GM12872 (cell line): ENCODE measurements around the gene IFIH1.

Experiments
- TF ChIP-seq, protein P1 (sequence below): IDR thresholded peaks from 3 replicates; pipeline ENCODE4 v1.5.1; 2011; ENCODE audit warnings: low read depth, mild to moderate bottlenecking, low read length, moderate library complexity; ENCODE audit not compliant: insufficient read depth

IFIH1 gene

DNA sequence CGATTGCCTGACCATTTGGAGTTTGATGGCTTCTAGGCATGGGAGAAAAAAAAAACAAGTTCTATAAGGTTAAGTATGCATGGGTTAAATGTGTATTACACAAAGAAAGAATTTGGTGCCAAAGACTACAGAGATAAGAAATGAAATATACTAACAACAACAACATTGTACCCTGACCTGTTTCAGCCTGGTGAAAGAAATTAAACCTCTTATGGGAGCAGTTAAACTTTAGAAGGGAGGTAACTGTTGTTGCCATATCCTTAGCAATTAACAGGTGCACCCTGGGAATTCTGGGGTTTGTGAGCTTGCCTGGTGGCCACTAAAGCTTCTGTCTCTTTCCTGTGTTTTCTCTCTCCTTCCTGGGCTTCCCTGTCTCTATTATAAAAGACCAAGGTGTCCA lies 6.5 kb upstream of the IFIH1 start:
- TF ChIP-seq, protein P1, sequence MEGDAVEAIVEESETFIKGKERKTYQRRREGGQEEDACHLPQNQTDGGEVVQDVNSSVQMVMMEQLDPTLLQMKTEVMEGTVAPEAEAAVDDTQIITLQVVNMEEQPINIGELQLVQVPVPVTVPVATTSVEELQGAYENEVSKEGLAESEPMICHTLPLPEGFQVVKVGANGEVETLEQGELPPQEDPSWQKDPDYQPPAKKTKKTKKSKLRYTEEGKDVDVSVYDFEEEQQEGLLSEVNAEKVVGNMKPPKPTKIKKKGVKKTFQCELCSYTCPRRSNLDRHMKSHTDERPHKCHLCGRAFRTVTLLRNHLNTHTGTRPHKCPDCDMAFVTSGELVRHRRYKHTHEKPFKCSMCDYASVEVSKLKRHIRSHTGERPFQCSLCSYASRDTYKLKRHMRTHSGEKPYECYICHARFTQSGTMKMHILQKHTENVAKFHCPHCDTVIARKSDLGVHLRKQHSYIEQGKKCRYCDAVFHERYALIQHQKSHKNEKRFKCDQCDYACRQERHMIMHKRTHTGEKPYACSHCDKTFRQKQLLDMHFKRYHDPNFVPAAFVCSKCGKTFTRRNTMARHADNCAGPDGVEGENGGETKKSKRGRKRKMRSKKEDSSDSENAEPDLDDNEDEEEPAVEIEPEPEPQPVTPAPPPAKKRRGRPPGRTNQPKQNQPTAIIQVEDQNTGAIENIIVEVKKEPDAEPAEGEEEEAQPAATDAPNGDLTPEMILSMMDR, result no peak

DNA sequence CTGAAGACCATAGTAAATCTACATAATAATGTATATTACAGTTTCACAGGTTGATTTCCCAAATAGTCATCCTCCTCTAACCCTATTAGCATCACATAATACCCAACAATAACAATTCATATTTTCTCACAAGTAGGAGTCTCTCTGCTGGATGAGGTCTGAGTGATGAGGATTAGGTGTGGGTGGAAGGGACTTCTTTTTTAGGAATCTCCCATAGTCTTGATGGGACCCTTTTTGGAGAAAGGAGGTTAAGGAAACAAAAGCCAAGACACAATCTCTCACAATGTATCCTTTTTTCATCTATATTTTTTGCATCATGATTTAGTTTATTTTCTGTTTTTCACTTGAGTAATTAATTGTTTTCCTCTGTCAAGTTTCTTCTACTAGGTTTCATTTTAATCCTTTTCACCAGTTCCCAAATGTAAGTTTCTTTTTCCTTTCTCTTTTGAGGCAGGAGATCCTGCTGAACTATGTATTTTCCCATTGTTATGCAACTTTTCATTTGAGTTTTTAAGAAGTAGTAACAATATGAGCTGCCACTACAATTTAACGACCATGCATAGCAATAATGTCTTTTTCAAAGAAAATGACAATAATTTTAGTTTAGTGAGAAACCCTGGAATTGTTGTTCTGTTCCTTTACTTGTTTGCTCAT lies 2.5 kb upstream of the IFIH1 start:
- TF ChIP-seq, protein P1, result no peak

DNA sequence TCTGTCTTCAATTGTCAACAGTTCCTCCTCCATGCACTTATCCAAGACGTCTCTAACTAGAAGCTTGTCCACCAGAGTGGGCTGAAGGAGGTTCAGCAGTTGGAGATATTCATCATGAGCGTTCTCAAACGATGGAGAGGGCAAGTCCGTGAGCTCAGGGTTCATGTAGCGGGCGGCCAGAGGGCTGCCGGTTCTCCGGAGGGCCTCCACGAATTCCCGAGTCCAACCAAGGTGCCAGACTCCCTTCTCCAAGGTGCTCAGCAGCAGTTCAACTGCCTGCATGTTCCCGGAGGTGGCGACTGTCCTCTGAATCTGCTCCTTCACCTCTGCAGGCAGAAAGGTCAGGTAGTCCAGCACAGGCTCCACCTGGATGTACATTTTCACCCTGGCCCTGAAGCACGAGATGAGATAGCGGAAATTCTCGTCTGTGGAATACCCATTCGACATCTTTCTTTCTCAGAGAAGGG lies 590 bp downstream of the IFIH1 start:
- TF ChIP-seq, protein P1, result no peak

DNA sequence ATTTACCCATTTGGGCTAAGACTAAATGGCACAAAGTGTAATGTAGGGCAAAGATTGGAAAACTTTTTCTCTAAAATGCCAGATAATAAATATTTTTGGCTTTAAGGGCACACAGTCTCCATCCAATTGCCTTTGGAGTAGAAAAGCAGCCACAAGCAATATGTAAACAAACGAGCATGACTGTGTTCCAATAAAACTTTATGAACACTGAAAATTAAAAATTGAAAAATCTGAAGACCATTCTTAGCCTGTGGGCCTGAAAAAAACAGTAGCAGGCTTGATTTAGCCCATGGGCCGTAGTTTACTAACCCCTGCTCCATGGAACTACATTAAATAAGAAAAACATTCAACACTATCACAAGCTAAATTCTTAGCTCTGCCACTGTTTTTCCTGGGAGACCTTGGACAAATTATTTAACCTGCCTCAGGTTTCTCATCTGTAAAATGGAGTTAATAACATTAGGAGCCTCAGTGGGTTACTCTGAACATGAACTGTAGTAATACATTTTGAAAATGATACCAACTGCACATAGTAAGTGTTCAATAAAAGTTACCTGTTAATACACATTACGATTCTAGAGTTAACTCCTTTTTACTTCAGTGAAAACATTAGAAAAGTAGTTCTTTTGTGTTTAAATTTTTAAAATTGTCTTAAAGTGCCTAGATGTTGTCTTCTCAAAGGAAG lies 1.3 kb downstream of the IFIH1 start:
- TF ChIP-seq, protein P1, result no peak

DNA sequence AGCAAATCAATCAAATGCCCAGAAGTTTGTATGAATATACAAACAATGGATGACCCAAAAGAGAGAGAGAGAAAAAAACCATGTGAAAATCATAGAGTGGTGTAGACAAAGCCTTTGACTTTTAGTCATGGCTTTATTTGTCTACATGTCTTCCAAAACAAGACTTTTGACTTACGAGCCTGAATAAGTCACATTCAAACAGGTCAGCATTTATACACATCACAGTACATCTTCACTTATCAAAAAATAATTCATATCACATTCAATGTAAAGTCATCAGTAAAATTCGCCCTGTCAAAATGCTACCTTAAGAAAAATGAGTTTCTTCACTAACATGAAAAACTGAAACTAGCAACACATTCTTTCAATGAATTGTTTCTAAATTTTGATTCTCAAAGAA lies 1.9 kb downstream of the IFIH1 start:
- TF ChIP-seq, protein P1, result no peak

DNA sequence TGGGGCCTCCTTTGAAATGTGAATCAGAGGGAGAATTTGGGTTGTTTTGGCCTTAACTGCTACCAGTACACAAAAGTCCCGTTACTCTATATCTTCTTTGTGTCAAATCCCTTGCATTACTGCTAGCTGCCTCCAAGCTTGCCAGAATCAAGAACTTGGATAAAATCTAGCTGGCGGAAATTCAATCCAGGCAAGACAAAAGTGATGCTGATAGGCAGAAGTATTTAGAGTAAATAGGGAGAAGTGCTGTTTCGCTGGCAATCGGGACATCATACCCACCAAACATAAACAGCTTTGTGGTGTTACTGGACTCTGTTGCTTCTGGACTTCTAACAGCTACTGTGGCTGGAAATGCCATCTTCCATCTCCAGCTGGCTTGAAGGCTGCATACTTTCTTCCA lies 2.5 kb downstream of the IFIH1 start:
- TF ChIP-seq, protein P1, result no peak

DNA sequence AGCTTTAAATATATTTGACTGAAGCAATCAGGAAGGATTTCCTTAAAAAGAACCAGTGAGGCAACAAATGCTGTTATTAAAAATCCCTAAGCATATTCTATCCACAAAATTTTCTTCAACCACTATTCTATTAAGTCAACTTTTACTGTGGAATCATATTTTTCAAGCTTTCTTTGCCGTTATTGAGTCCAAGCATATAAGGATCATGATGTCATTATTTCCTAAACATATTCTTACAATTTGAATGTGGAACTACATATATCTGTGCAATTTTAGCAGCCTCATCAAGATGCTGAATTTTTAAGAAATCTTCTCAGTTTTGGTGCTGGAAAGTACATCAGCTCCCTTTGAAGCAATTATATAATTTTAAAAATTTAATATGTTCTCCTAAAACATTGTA lies 5.6 kb downstream of the IFIH1 start:
- TF ChIP-seq, protein P1, result no peak
